ENCODE data around the gene PRR23C. TPM values are rescaled to one million over a fixed set of nuclear protein-coding genes. Genes with fewer than 3 reads are reported as not detected.

Gene PRR23C
- total RNA-seq, 2 donors from 2014 or later, result 0.23 TPM; not detected in 1

DNA sequence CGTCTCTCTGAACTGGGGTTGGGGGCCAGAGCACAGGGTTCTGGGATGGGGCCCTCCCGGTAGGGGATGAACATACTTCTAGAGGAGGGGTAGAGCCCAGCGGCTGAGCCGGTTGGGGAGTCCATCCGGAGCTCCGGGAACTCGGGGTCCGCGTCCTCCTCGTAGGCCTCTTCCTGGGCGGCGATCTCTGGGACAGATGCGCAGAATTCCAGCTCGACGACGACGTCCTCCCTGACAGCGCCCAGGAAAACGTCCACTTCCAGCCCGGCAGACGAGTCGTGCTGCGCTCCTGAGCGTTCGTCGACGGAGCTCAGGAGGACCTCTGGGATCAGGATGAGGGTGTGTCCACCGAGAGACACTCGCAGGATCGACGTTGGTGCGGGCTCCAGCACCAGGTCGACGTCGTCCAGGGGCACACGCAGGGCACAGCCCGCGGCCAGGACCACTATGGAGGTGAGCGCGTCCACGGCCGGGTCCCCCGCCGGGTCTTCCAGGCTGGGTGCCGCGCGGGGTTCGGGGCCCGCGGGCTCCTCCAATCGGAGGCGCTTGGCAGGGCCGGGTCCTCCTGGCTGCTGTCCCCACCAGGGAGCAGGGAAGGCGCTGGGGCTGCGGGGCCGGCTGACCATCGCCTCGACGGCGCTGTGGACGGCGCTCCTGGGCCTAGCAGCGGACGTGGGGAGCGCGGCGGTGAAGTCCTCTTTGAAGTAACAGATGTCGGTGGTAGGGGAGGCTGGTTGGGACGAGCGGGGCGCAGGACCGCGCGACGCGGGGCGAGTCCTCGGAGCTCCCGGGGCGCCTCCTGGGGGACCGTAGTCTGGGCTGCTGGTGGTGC lies 24.4 kb downstream of the PRR23C start:
- no peak overlapping the region for H3K4me3 ChIP-seq
- H3K36me3 ChIP-seq, result no peaks in the 10 kb centered on the region
- no peaks in the 10 kb centered on the region for H3K4me1 ChIP-seq (replicated peaks)
- 67% methylated on average over 66 of the region's 81 CpGs for WGBS
- H3K9me3 ChIP-seq, result no peaks in the 10 kb centered on the region
- TF ChIP-seq POLR2A (IDR thresholded peaks at IDR 0.05) (no peak), CTCF (IDR thresholded peaks at IDR 0.05) (no peak), POLR2AphosphoS5 (IDR thresholded peaks at IDR 0.05) (no peak)
- intact Hi-C loops (cut with DNase I), result no loop called here
- H3K27ac ChIP-seq, result no peak overlapping the region
- no peak for DNase-seq (ENCODE audit: low spot score)
- no peaks in the 10 kb centered on the region for H3K27me3 ChIP-seq (replicated peaks; ENCODE audit: insufficient read depth)

DNA sequence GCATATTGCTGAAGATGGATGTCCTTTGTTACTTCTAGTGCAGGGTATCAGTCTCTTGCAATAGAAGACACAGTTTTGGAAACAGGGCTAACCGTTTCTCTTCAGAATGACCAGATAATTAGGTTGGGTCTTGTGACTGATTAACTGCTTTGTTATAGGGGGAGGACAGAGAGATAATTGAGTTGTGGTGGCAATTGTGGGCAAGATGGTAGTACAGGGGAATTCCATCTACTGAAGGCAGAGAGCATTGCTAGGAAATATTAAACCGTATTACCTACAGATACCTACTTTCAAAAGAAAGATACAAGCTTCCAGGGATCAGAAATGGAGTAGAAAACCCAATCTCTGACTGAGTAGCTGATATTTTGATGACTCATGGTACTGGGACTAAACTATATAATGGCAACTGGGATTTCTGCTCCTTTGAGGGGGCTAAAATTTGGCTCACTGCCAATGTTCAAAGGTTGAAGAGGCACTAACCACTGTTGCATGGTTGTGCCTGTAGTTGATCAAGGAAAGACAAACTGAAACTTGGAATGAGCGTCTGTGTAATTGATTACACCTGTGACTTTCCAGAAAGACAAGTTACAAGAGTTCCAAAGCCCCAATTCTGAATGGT lies 28.2 kb downstream of the PRR23C start:
- no peak overlapping the region for H3K4me3 ChIP-seq
- TF ChIP-seq CTCF (IDR thresholded peaks at IDR 0.05), result no peak
- no peak overlapping the region for H3K27ac ChIP-seq
- H3K4me1 ChIP-seq (replicated peaks), result no peaks in the 10 kb centered on the region
- no peaks in the 10 kb centered on the region for H3K9me3 ChIP-seq
- H3K36me3 ChIP-seq, result no peaks in the 10 kb centered on the region
- intact Hi-C loops (cut with DNase I), result no loop called here
- H3K27me3 ChIP-seq (replicated peaks; ENCODE audit: insufficient read depth), result no peaks in the 10 kb centered on the region
- DNase-seq (ENCODE audit: low spot score), result no peak
- 76% methylated on average over 3 of the region's 3 CpGs for WGBS

GRCh38 chr3:139006051-139006716 lies 38.5 kb downstream of the PRR23C start, which contains the start of gene PRR23A:
Gene PRR23A, minus strand, starts transcription at chr3:139006268. Its CDS starts 0 bp downstream, at chr3:139006268.
- Histone ChIP-seq H3K27me3 (replicated peaks; ENCODE audit: insufficient read depth) (no peaks in the 10 kb centered on the region), H3K36me3 (no peaks in the 10 kb centered on the region), H3K4me1 (replicated peaks) (no peaks in the 10 kb centered on the region), H3K4me3 (no peak within 1 kb of the TSS), H3K27ac (no peak within 1 kb of the TSS), H3K9me3 (no peaks in the 10 kb centered on the region)
- DNase-seq (ENCODE audit: low spot score), result no peak
- intact Hi-C loops (cut with DNase I), result no loop called here
- WGBS, result 69% methylated on average over 39 of the region's 60 CpGs
- TF ChIP-seq POLR2A (IDR thresholded peaks at IDR 0.05) (no peak), POLR2AphosphoS5 (IDR thresholded peaks at IDR 0.05) (no peak), CTCF (IDR thresholded peaks at IDR 0.05) (no peak)

- intact Hi-C loops (cut with DNase I), result no loop called here
- no peaks in the 10 kb centered on the region for H3K4me1 ChIP-seq (replicated peaks)
- no peaks in the 10 kb centered on the region for H3K9me3 ChIP-seq
- 84% methylated on average over 44 of the region's 45 CpGs for WGBS
- H3K27me3 ChIP-seq (replicated peaks; ENCODE audit: insufficient read depth), result no peaks in the 10 kb centered on the region
- DNase-seq (ENCODE audit: low spot score), result no peak
- no peak for TF ChIP-seq CTCF (IDR thresholded peaks at IDR 0.05)
- no peak for TF ChIP-seq POLR2AphosphoS5 (IDR thresholded peaks at IDR 0.05)
- no peak for TF ChIP-seq POLR2A (IDR thresholded peaks at IDR 0.05)
- no peak overlapping the region for H3K27ac ChIP-seq
- H3K36me3 ChIP-seq, result no peaks in the 10 kb centered on the region
- H3K4me3 ChIP-seq, result no peak overlapping the region
Observed at GRCh38 chr3:139005356-139005993, 39.2 kb downstream of the PRR23C start.

Measured in prostate gland (tissue), 2 donors.